Measurements from ENCODE around the gene FGGY.

GRCh38 chr1:59342801-59343575 is 46.1 kb downstream of the FGGY start:
- no peak for TF ChIP-seq ZBTB1 (tag by site-specific recombination; IDR thresholded peaks at IDR 0.05)
- no peak for TF ChIP-seq ZNF274 (IDR thresholded peaks at IDR 0.05; ENCODE audit: low read length)
- no peak for TF ChIP-seq ZNF274 (tag by site-specific recombination; IDR thresholded peaks at IDR 0.05; ENCODE audit: borderline replicate concordance)
- no peak for TF ChIP-seq ZBTB49 (tag by site-specific recombination; IDR thresholded peaks at IDR 0.05; ENCODE audit: low read depth)
- TF ChIP-seq ZNF280C (tag by site-specific recombination; IDR thresholded peaks at IDR 0.05) = no peak
- no peak for TF ChIP-seq ZNF292 (tag by site-specific recombination; IDR thresholded peaks at IDR 0.05; ENCODE audit: borderline replicate concordance, low read depth)
- no peak for TF ChIP-seq ZNF449 (tag by site-specific recombination; IDR thresholded peaks at IDR 0.05)
- TF ChIP-seq RBAK (tag by site-specific recombination; IDR thresholded peaks at IDR 0.05) = no peak
- no peak for TF ChIP-seq CTCF (tag by site-specific recombination; IDR thresholded peaks at IDR 0.05)
- TF ChIP-seq PBX3 (CRISPR knock-in tag; IDR thresholded peaks at IDR 0.05) = no peak

Measured in HEK293 (cell line).